H9 (cell line): ENCODE data around the gene SEMA5A. TPM values are rescaled to one million over a fixed set of nuclear protein-coding genes. Genes with fewer than 3 reads are reported as not detected.

ENCODE experiments used
- DNase-seq: peaks from one replicate; pipeline ENCODE4 v3.0.0-alpha.2; 2017
- H2AFZ ChIP-seq: one replicate; pipeline ENCODE4 v1.6.1; 2013; ENCODE audit warnings: mild to moderate bottlenecking, low read length, control low read depth, moderate library complexity
- H2AK5ac ChIP-seq: 2 replicates; pipeline ENCODE4 v1.6.1; 2013; ENCODE audit warnings: low read length, control low read depth, mixed read lengths; ENCODE audit not compliant: insufficient read length
- H2BK120ac ChIP-seq: one replicate; pipeline ENCODE4 v1.6.1; 2013; ENCODE audit warnings: low read depth, mild to moderate bottlenecking, low read length, control low read depth, inconsistent platforms; ENCODE audit not compliant: poor library complexity, severe bottlenecking
- H2BK12ac ChIP-seq: 2 replicates; pipeline ENCODE4 v1.6.1; 2013; ENCODE audit warnings: low read length, control low read depth, mixed read lengths, low read depth; ENCODE audit not compliant: insufficient read length
- H2BK15ac ChIP-seq: 2 replicates; pipeline ENCODE4 v1.6.1; 2013; ENCODE audit warnings: low read depth, low read length, control low read depth
- H2BK20ac ChIP-seq: one replicate; pipeline ENCODE4 v1.6.1; 2013; ENCODE audit warnings: low read depth, mild to moderate bottlenecking, low read length, control low read depth, inconsistent platforms; ENCODE audit not compliant: poor library complexity, severe bottlenecking
- H2BK5ac ChIP-seq: 2 replicates; pipeline ENCODE4 v1.6.1; 2013; ENCODE audit warnings: low read length, control low read depth, mixed read lengths; ENCODE audit not compliant: insufficient read length
- H3K14ac ChIP-seq: 2 replicates; pipeline ENCODE4 v1.6.1; 2013; ENCODE audit warnings: low read length, control low read depth; ENCODE audit not compliant: insufficient read depth
- H3K18ac ChIP-seq: 2 replicates; pipeline ENCODE4 v1.6.1; 2013; ENCODE audit warnings: low read depth, mild to moderate bottlenecking, mixed read lengths, low read length, control low read depth; ENCODE audit not compliant: insufficient read length
- H3K23ac ChIP-seq: 2 replicates; pipeline ENCODE4 v1.6.1; 2013; ENCODE audit warnings: low read length, control low read depth, mixed read lengths, low read depth; ENCODE audit not compliant: insufficient read length
- H3K23me2 ChIP-seq: 2 replicates; pipeline ENCODE4 v1.6.1; 2013; ENCODE audit warnings: low read depth, mild to moderate bottlenecking, mixed read lengths, low read length, control low read depth; ENCODE audit not compliant: insufficient read length, poor library complexity, severe bottlenecking
- H3K27ac ChIP-seq: 2 replicates; pipeline ENCODE4 v1.5.1; 2013; ENCODE audit warnings: low read length, control low read depth, mixed read lengths, low read depth; ENCODE audit not compliant: insufficient read length
- H3K27me3 ChIP-seq: 2 replicates; pipeline ENCODE4 v1.6.1; 2013; ENCODE audit warnings: low read length, control low read depth, inconsistent platforms; ENCODE audit not compliant: insufficient read depth
- H3K4ac ChIP-seq: 2 replicates; pipeline ENCODE4 v1.6.1; 2013; ENCODE audit warnings: low read depth, mild to moderate bottlenecking, control low read depth, inconsistent platforms, low read length, moderate library complexity
- H3K4me1 ChIP-seq: 2 replicates; pipeline ENCODE4 v1.6.1; 2013; ENCODE audit warnings: low read length, control low read depth, inconsistent platforms; ENCODE audit not compliant: insufficient read depth
- H3K4me2 ChIP-seq: 2 replicates; pipeline ENCODE4 v1.6.1; 2013; ENCODE audit warnings: low read length, control low read depth, mixed read lengths; ENCODE audit not compliant: insufficient read length, insufficient read depth
- H3K56ac ChIP-seq: 2 replicates; pipeline ENCODE4 v1.6.1; 2013; ENCODE audit warnings: low read depth, mild to moderate bottlenecking, mixed read lengths, low read length, control low read depth; ENCODE audit not compliant: insufficient read length
- H3K79me1 ChIP-seq: 2 replicates; pipeline ENCODE4 v1.6.1; 2013; ENCODE audit warnings: low read depth, mild to moderate bottlenecking, moderate library complexity, low read length, control low read depth, inconsistent platforms; ENCODE audit not compliant: insufficient read depth, poor library complexity, severe bottlenecking
- H3K79me2 ChIP-seq: 2 replicates; pipeline ENCODE4 v1.6.1; 2013; ENCODE audit warnings: low read length, control low read depth, inconsistent platforms; ENCODE audit not compliant: insufficient read depth
- H3K9ac ChIP-seq: 2 replicates; pipeline ENCODE4 v1.6.1; 2013; ENCODE audit warnings: low read length, control low read depth, mixed read lengths; ENCODE audit not compliant: insufficient read length; ENCODE audit errors: extremely low read depth
- H3K9me3 ChIP-seq: one replicate; pipeline ENCODE4 v1.6.1; 2013; ENCODE audit warnings: low read depth, low read length, inconsistent platforms; ENCODE audit not compliant: control insufficient read depth
- H3T11ph ChIP-seq: one replicate; pipeline ENCODE4 v1.6.1; 2013; ENCODE audit warnings: mild to moderate bottlenecking, low read length, control low read depth, inconsistent platforms
- H4K20me1 ChIP-seq: one replicate; pipeline ENCODE4 v1.6.1; 2013; ENCODE audit not compliant: control insufficient read depth, insufficient read length, insufficient read depth
- H4K5ac ChIP-seq: 2 replicates; pipeline ENCODE4 v1.6.1; 2013; ENCODE audit warnings: low read depth, mild to moderate bottlenecking, mixed read lengths, low read length, control low read depth; ENCODE audit not compliant: insufficient read length
- H4K8ac ChIP-seq: replicated peaks from 2 replicates; pipeline ENCODE4 v1.6.1; 2013; ENCODE audit warnings: low read length, control low read depth, mixed read lengths, low read depth; ENCODE audit not compliant: insufficient read length
- H4K91ac ChIP-seq: 2 replicates; pipeline ENCODE4 v1.6.1; 2013; ENCODE audit warnings: low read depth, mild to moderate bottlenecking, moderate library complexity, mixed read lengths, low read length, control low read depth; ENCODE audit not compliant: insufficient read length
- H3K27ac Mint-ChIP-seq, 3 experiments: 2 replicates in 2 of 3; 3 replicates in 1 of 3; pipeline ENCODE4 v1.8.0; 2020 to 2021; ENCODE audit warnings: mixed read lengths in 3 of 3, mild to moderate bottlenecking in 1 of 3, moderate library complexity in 1 of 3
- H3K27me3 Mint-ChIP-seq: 2 replicates; pipeline ENCODE4 v1.8.0; 2021; ENCODE audit warnings: low read depth, mild to moderate bottlenecking, moderate library complexity, mixed read lengths
- H3K36me3 Mint-ChIP-seq, 3 experiments: 2 replicates in 2 of 3; 3 replicates in 1 of 3; pipeline ENCODE4 v1.8.0; 2020 to 2021; ENCODE audit warnings: low read depth in 3 of 3, mixed read lengths in 3 of 3; ENCODE audit not compliant: insufficient read depth in 1 of 3
- H3K4me1 Mint-ChIP-seq, 2 experiments: 2 replicates each; pipeline ENCODE4 v1.8.0; 2020; ENCODE audit warnings: mixed read lengths in 2 of 2
- H3K4me3 Mint-ChIP-seq, 2 experiments: 2 replicates in 1 of 2; 3 replicates in 1 of 2; pipeline ENCODE4 v1.8.0; 2020 to 2021; ENCODE audit warnings: mild to moderate bottlenecking in 2 of 2, mixed read lengths in 2 of 2, moderate library complexity in 1 of 2
- H3K9me3 Mint-ChIP-seq, 2 experiments: 2 replicates in 1 of 2; 3 replicates in 1 of 2; pipeline ENCODE4 v1.8.0; 2020; ENCODE audit warnings: mild to moderate bottlenecking in 2 of 2, mixed read lengths in 2 of 2, moderate library complexity in 1 of 2
- WGBS: extraction: QIAGEN DNeasy Blood & Tissue Kit; methylation state at CpG from one replicate; pipeline ENCODE4 v1.1.7; 2013; ENCODE audit warnings: missing lambda C conversion rate, low lambda C conversion rate, mixed read lengths; ENCODE audit not compliant: insufficient read length; ENCODE audit errors: extremely low coverage; 5-methylcytosine and 5-hydroxymethylcytosine counted together
- total RNA-seq: library from RNA; stranded (reverse); gene quantifications from 2 replicates; pipeline ENCODE4 v1.2.1, GENCODE V29; 2021
- TF ChIP-seq, protein P1 (sequence below): fragments of 200-600 bp; sonication (generic); conservative IDR thresholded peaks from 3 replicates; pipeline ENCODE4 v1.8.0; 2021; ENCODE audit warnings: antibody characterized with exemption, mild to moderate bottlenecking

SEMA5A gene
- total RNA-seq, 1 experiment from 2014 or later: 4.3 TPM

GRCh38 chr5:9140711-9141110 is 405.2 kb downstream of the SEMA5A start:
- Histone ChIP-seq H3T11ph (no peak overlapping the region), H3K23me2 (no peaks in the 10 kb centered on the region), H2BK5ac (no peak overlapping the region), H4K8ac (no peak overlapping the region), H2BK20ac (no peak overlapping the region), H4K20me1 (no peaks in the 10 kb centered on the region), H3K4me2 (no peak overlapping the region), H3K18ac (no peak overlapping the region), H3K79me2 (no peaks in the 10 kb centered on the region), H3K23ac (no peak overlapping the region), H2BK15ac (no peak overlapping the region), H4K91ac (no peak overlapping the region), H3K79me1 (no peaks in the 10 kb centered on the region), H2AFZ (no peak overlapping the region), H3K27ac (no peak overlapping the region), H2AK5ac (no peak overlapping the region), H3K9me3 (no peaks in the 10 kb centered on the region), H3K4ac (no peak overlapping the region), H3K56ac (no peak overlapping the region), H2BK12ac (no peak overlapping the region), H3K27me3 (no peaks in the 10 kb centered on the region), H2BK120ac (no peak overlapping the region), H3K4me1 (no peaks in the 10 kb centered on the region; the same call in 1 of the 2 replicates), H3K9ac (no peak overlapping the region), H4K5ac (no peak overlapping the region), H3K14ac (no peak overlapping the region)
- Mint-ChIP-seq H3K36me3 (peaks cover 0 to 7% (median 6%) of the 10 kb centered on the region in 3 experiments; a peak in 3 of 7 replicates), H3K4me1 (no peaks in the 10 kb centered on the region), H3K4me3 (no peak overlapping the region), H3K9me3 (peaks cover 4 to 7% of the 10 kb centered on the region in 2 experiments; a peak in 2 of 5 replicates), H3K27me3 (no peaks in the 10 kb centered on the region), H3K27ac (no peak overlapping the region)
- no CpG with 5 or more reads among the region's 5 CpGs for WGBS
- TF ChIP-seq, protein P1, sequence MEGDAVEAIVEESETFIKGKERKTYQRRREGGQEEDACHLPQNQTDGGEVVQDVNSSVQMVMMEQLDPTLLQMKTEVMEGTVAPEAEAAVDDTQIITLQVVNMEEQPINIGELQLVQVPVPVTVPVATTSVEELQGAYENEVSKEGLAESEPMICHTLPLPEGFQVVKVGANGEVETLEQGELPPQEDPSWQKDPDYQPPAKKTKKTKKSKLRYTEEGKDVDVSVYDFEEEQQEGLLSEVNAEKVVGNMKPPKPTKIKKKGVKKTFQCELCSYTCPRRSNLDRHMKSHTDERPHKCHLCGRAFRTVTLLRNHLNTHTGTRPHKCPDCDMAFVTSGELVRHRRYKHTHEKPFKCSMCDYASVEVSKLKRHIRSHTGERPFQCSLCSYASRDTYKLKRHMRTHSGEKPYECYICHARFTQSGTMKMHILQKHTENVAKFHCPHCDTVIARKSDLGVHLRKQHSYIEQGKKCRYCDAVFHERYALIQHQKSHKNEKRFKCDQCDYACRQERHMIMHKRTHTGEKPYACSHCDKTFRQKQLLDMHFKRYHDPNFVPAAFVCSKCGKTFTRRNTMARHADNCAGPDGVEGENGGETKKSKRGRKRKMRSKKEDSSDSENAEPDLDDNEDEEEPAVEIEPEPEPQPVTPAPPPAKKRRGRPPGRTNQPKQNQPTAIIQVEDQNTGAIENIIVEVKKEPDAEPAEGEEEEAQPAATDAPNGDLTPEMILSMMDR: no peak
- DNase-seq: no peak
